ENCODE data around the gene RNF130. TPM values are rescaled to one million over a fixed set of nuclear protein-coding genes. Genes with fewer than 3 reads are reported as not detected.

Gene RNF130
- total and polyA plus RNA-seq, 2 of the 13 experiments (the other 11 are each of a cell fraction or from before 2014, with no cell fraction given): 28.2 to 28.3 TPM

DNA sequence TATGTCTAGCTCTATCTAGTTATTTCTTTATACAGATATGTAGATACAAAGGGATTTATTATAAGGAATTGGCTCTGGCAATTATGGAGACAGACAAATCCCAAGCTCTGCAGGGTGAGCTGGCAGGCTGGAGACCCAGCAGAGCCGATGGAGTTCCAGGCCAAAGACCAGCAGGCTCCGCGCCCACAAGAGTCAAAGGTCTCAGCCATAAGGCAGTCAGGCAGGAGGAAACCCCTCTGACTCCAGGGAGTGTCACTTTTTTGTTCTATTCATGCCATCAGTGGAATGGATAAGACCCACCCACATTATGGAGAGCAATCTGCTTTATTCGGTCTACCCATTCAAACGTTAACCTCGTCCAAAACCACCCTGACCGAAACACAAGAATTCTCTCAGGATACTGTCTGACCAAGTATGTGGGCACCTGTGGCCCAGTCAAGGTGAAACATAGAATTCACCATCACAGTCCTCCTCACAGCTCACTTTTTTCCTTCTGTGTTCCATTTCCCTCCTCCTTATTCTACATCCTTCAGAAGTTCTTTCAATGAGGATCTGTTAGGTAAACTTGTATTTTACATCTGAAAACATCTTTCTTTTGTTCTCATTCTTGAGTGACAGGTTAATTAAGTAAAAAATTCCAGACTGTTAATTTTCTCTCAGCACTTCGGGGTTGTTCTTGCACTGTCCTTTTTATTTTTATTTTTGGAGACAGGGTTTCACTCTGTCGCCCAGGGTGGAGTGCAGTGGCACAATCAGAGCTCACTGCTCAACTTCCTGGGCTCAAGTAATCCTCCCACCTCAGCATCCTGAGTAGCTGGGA is 21.2 kb downstream of the RNF130 start:
- H2AFZ ChIP-seq (ENCODE audit: low read length): no peak overlapping the region
- H3K4me2 ChIP-seq (ENCODE audit: low read depth, low read length): no peak overlapping the region
- no peak overlapping the region for H3K9ac ChIP-seq (ENCODE audit: insufficient read depth, low read depth, low read length)
- H3K9me3 ChIP-seq (ENCODE audit: low read length): no peaks in the 10 kb centered on the region
- H3K27me3 ChIP-seq (ENCODE audit: control insufficient read depth in 1 of 2, insufficient read depth in 2 of 2, low read length in 2 of 2): no peaks in the 10 kb centered on the region
- DNase-seq (ENCODE audit: low spot score) (peak; percentile 13), ATAC-seq (peak; percentile 82), FAIRE-seq (peak; percentile 15)
- no peak overlapping the region for H3K27ac ChIP-seq (ENCODE audit: extremely low read length, insufficient read depth, low read length)
- no peak for TF ChIP-seq FOXK1 (CRISPR knock-in tag; IDR thresholded peaks at IDR 0.05; ENCODE audit: borderline replicate concordance, low read depth)
- TF ChIP-seq HNF4A (CRISPR knock-in tag; IDR thresholded peaks at IDR 0.05): peak; percentile 26; the same call in 1 of the 2 replicates
- H3K36me3 ChIP-seq (replicated peaks in 1 of 2; ENCODE audit: control insufficient read depth in 1 of 2, insufficient read depth in 2 of 2, low read length in 2 of 2): no peaks in the 10 kb centered on the region
- peaks cover 24% of the 10 kb centered on the region for H3K4me1 ChIP-seq (ENCODE audit: insufficient read depth, low read length)
- no peak overlapping the region for H3K4me3 ChIP-seq (replicated peaks in 1 of 3; ENCODE audit: insufficient read depth in 1 of 3, low read depth in 2 of 3, low read length in 3 of 3)
- ChIA-PET POLR2A (no interaction called here), CTCF (ENCODE audit: low intra/inter-chr PET ratio, low total read pairs) (no interaction called here)
- H4K20me1 ChIP-seq (ENCODE audit: insufficient read depth, low read length): no peaks in the 10 kb centered on the region; the same call in 1 of the 2 replicates
- peaks cover 2% of the 10 kb centered on the region for H3K79me2 ChIP-seq (ENCODE audit: insufficient read depth, low read length)
- in situ Hi-C loops (cut with HindIII; ENCODE audit: extremely low pct_ligation_motif_present, low pct_unique_long_range_greater_than_20kb) (no loop called here), intact Hi-C loops (cut with micrococcal nuclease; ENCODE audit: unreplicated experiment) (loop anchor here (1.0 kb wide), 1 partner anchor 8 kb away; no protein-coding TSS in a partner anchor)
- no TSS peak for BruUV-seq (replicated peaks)
- WGBS (ENCODE audit: low lambda C conversion rate): 70% methylated on average over 9 of the region's 9 CpGs

DNA sequence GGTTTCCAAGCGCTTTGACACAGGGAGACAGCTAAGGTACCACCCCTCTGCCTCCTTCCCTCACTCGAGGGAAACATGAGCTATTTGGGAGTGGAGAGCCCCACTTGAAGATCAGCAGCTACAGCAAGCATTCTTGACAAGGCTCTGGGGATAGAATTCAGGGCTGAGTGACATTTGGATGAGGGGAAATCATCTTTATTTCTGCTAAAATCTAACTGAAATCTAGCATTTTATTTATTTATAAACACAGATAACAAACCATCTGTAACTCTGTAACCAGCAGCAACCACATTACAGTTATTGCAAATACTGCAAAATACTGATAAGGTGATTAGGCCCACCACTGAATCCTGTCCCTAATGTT is 22.4 kb downstream of the RNF130 start:
- no peaks in the 10 kb centered on the region for H3K9me3 ChIP-seq (ENCODE audit: low read length)
- BruUV-seq (replicated peaks): no TSS peak
- H3K4me3 ChIP-seq (replicated peaks in 1 of 3; ENCODE audit: insufficient read depth in 1 of 3, low read depth in 2 of 3, low read length in 3 of 3): no peak overlapping the region
- intact Hi-C loops (cut with micrococcal nuclease; ENCODE audit: unreplicated experiment) (no loop called here), in situ Hi-C loops (cut with HindIII; ENCODE audit: extremely low pct_ligation_motif_present, low pct_unique_long_range_greater_than_20kb) (no loop called here)
- CTCF ChIA-PET (ENCODE audit: low intra/inter-chr PET ratio, low total read pairs): no interaction called here
- no peaks in the 10 kb centered on the region for H3K36me3 ChIP-seq (replicated peaks in 1 of 2; ENCODE audit: control insufficient read depth in 1 of 2, insufficient read depth in 2 of 2, low read length in 2 of 2)
- FAIRE-seq (no peak), DNase-seq (ENCODE audit: low spot score) (no peak), ATAC-seq (no peak)
- H3K27me3 ChIP-seq (ENCODE audit: control insufficient read depth in 1 of 2, insufficient read depth in 2 of 2, low read length in 2 of 2): no peaks in the 10 kb centered on the region
- no peak overlapping the region for H2AFZ ChIP-seq (ENCODE audit: low read length)
- H3K4me2 ChIP-seq (ENCODE audit: low read depth, low read length): no peak overlapping the region
- no peak overlapping the region for H3K27ac ChIP-seq (ENCODE audit: extremely low read length, insufficient read depth, low read length)
- H3K4me1 ChIP-seq (ENCODE audit: insufficient read depth, low read length): peaks cover 14% of the 10 kb centered on the region
- 59% methylated on average over 2 of the region's 2 CpGs for WGBS (ENCODE audit: low lambda C conversion rate)
- no peak for TF ChIP-seq ZBTB20 (CRISPR knock-in tag; IDR thresholded peaks at IDR 0.05; ENCODE audit: borderline replicate concordance, low read depth)
- no peak for TF ChIP-seq NR2F1 (CRISPR knock-in tag; IDR thresholded peaks at IDR 0.05)
- TF ChIP-seq ZNF367 (CRISPR knock-in tag; IDR thresholded peaks at IDR 0.05; ENCODE audit: borderline replicate concordance): no peak
- no peak for TF ChIP-seq FOXA3 (CRISPR knock-in tag; IDR thresholded peaks at IDR 0.05)
- no peak for TF ChIP-seq RFX5 (IDR thresholded peaks at IDR 0.05; ENCODE audit: low read depth, low read length)
- TF ChIP-seq ZKSCAN5 (CRISPR knock-in tag; IDR thresholded peaks at IDR 0.05): no peak
- no peak for TF ChIP-seq ZNF678 (CRISPR knock-in tag; IDR thresholded peaks at IDR 0.05)
- no peak for TF ChIP-seq DR1 (CRISPR knock-in tag; IDR thresholded peaks at IDR 0.05)
- no peaks in the 10 kb centered on the region; the same call in 1 of the 2 replicates for H4K20me1 ChIP-seq (ENCODE audit: insufficient read depth, low read length)
- POLR2A ChIA-PET: no interaction called here
- peaks cover 2% of the 10 kb centered on the region for H3K79me2 ChIP-seq (ENCODE audit: insufficient read depth, low read length)
- H3K9ac ChIP-seq (ENCODE audit: insufficient read depth, low read depth, low read length): no peak overlapping the region
